CD4-positive, alpha-beta T cell treated with Interleukin-17A for 1 hour (primary cell): Measurements from ENCODE around the gene PTCH2.
A peak's percentile ranks its signal among the peaks of the same experiment; 100 is the strongest.
"Not testable (repeated sequence)": the region's sequence is repeated elsewhere in the genome, so short reads cannot be mapped to it uniquely, and the experiment has no call there.

ENCODE experiments used
- DNase-seq: peaks from one replicate; pipeline ENCODE4 v3.0.0-alpha.2; 2020

The PTCH2 gene

DNA sequence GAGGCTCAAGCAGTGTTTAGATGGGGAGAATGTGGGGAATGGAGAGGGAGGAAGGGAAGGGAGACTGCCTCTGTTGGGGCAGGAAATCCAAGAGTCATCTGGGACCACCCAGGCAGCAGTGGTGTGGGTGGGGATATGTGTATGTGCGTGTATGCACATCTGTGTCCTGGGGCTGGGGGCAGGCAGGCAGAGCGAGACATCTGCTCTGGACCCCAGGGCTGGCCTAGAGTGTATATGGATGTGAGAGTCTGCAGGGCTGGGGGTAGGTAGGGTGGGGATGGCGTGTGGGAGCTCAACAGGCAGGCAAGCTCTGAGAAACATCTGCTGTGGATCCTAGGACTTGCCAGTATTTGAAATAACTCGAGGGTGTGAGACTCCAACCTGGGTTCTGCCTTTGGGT is 3.5 kb downstream of the PTCH2 start:
- DNase-seq, result no peak

DNA sequence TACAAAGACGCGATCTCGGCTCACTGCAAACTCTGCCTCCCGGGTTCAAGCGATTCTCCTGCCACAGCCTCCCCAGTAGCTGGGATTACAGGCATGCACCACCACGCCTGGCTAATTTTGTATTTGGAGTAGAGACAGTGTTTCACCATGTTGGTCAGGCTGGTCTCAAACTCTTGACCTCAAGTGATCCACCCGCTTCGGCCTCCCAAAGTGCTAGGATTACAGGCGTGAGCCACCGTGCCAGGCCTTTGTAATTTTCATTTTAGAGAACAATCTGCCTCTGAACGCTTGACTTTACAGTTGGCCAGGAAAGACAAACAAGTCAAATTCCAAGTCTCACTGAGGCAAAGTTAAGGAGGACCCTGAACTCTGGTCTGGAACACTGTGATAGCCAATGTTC is 4.8 kb downstream of the PTCH2 start:
- not testable (repeated sequence) for DNase-seq

GRCh38 chr1:44835738-44836675 is 7.0 kb downstream of the PTCH2 start:
- peak; percentile 87 for DNase-seq

DNA sequence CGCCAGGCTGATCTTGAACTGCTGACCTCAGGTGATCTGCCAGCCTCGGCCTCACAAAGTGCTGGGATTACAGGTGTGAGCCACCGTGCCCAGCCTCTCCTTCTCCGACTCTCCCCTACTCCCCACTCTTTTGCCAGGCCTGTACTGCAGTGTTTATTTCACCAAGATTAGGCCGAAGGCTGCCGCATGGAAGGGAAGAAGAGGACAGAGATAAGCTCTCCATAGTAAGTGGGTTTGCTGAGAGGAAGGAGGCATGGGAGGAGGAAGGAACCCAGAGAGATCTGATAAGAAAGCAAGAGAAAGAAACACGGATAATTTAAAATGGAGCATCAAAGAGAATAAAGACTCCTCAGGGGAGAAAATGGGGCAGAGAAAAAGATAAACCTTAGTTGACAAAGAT is 8.7 kb downstream of the PTCH2 start:
- no peak for DNase-seq

DNA sequence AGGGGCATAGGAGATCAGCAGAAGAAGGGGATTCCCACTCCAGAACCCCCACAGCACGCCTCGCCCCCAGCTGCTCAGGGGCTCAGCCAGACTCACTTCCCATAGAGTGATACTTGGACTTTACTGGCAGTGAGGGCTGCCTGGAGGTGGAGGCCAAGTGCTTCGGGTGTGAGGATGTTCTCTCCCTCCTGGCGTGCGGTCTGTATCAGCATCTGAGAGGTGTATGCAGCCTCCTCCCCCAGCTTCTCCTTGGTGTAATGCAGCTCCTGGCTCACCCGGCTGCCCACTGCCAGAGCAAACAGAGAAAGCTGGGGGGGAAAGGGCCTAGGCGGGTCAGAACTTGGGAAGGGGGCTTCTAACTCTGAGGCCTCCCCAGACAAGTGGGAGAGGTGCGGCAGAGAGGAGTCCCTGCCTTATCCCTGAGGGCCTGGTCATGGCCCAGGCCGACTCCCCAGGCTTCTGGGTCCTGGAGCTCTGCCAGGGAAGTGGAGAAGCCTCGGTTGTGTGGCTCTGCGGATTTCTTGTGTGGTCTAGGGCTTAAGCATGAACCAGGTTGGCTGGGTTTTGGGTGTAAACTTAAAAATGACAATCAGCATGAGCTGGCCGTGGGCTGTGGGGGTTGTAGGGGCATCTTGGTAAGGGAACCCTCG is 10.9 kb downstream of the PTCH2 start:
- no peak for DNase-seq

DNA sequence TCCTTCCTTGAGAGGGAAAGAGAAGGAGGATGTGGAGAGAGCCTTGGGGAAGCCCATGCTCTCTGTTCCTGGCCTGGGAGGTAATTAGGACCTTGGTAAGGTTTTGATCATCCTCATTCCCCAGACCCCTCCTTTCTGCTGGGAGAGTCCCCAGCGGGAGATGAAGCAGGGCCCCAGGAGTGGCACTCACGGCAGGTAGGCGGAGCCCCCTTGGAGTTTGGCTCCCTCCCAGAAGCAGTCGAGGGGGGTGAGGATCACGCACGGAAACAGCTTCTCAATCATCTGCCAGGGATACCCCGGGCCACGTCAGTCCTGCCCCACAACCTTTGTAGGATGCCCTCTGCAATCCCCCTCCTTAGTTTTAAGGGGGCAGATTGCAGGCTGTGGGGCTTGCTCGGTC is 11.5 kb downstream of the PTCH2 start:
- no peak for DNase-seq

DNA sequence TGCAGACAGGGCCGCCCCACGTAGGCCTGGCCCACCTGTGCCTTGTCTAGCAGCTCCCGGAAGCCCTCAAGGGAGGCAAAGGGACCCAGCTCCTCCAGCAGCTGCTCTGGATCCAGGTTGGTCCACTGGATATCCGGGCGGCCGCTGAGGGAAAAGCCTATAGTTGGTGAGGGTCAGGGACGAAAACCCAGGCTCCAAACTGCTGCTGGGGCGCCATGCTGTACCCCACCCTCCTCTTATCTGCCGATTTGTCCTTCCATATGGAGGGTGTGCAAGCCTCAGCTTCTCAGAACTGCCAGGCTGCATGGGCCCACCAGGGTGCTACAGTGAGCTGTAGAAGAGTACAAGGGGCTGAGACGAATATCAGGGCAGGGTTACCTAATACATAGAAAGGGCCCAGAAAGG is 12.2 kb downstream of the PTCH2 start:
- no peak for DNase-seq

DNA sequence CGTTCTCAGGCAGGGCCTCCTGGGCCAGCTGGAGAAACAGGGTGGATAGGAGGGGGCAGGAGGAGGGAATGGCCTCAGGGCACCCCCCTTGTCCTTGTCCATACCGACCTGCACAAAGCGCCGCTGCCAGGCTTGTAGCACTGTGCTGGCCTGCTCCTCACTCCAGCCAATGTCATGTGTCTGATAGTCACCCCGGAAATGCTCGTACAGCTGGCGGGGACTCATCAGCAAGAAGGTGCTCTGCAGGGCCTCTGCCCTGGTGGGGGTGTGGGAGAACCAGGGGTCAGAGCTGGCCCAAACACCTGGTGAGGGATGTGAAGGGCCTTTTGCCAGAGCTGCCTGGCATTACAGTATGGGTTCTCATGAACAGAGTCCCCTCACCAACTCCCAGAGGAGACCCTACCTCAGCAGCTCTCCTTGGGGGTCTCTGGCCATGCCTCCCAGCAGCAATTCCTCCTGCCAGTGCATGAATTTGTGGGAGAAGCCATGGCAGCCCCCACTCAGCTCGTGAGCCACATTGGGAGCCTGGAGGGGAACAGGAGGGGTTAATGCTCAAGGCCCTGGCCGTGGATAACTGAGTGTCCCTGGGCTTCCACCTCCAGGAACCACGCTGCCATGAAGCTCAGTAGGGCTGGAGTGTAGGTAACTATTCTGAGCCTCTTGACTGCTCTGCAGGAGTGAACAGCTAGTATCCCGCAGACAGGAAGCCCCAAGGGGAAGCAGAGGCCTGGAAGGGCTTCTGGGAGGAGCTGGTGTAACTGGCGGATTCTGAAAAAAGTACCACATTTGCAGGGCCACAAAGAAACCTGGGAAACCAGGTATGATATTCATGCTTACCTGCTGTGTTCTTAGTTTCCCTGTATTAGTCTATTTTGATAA is 13.3 kb downstream of the PTCH2 start:
- DNase-seq, result no peak

DNA sequence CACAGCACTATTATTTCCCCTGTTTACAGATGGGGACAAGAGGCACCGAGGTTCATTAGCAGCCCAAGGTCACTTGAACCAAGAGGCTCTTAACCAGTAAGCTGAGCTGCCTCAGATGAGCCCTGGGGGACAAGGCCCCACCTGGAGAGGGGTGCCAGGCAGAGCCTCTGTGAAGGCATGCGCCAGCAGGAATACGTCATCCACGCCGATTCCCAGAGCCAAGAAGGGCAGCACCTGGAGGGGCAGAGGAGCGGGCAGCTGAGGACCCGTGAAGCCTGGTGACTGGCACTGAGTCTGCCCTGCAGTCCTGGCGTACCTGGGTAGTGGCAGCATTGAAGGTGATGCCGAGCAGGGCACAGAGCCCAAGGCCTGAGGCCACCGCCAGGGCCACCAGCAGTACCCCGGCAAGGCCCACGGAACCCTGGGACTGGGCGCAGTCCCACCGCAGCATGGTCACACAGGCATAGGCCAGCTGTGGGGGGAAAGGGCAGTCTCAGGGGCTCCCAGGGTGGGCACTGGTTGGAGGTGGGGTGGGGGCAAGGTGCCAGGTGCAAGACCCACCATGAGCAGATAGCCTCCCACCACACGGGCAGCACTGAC is 14.1 kb downstream of the PTCH2 start:
- no peak for DNase-seq

DNA sequence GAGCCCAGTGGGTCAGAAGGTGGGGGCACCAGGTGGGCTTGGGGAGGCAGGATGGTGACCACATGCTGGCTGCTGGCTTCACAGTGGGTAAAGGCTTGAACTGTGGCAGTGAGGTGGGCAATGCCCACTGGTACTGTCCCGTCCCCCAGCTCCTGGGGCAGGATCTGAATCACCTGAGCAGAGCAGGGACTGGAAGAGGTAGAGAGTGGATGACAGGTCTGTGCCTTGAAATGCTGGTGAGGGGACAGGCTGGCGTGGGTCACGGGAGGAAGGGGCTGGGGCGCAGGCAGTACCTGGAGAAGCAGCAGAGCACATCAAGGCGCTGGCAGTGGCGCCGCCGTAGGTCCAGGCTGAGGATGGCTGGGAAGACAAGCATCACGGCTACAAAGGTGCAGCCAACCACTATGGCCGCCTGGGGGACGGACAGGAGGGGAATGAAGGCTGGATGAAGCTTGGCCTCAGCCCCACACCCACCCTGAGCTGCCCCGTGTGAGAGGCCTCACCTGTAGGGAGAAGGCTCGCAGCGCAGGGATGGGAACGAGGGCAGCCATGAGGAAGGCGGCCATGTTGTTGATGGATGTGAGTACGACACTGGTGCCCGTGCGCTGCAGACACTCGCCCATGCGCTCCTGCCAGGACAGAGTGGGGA is 14.9 kb downstream of the PTCH2 start:
- DNase-seq, result no peak

DNA sequence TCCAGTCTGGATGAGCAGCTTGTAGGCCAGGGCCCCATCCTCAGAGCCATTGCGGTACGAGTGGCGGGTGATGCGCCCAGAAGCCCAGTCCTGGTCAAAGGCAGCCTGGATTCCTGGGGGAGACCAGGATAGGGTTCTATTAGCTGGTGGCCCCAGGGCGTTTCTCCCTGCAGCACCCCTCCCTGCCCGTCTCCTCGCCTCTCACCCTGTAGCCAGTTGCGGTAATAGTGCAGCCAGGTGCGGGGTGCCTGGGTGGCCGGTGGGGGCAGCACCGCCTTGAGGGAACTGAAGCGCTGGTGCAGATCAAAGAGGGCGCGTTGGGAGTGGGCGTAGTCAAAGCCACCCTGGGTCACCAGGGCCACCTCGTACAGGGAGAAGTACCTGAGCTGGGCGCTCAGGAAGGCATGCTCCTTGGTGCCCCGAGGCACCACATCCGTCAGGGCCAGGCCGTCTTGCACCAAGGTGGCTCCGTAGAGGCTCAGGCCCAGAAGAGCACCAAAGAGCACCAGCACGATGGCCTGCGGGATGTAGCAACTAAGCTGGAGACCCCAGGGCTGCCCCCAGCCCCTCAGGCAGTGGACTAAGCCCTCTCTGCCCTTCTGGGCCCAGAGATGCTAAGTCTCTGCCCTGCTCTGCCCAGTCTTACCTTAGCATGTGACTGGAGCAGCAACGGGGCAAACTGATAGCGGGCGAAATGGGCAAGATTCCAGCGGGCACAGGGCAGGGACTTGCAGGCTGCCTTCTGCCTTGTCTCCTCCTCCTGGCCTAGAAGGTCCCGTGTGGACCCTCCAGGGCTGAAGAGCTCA is 15.7 kb downstream of the PTCH2 start:
- DNase-seq, result no peak

DNA sequence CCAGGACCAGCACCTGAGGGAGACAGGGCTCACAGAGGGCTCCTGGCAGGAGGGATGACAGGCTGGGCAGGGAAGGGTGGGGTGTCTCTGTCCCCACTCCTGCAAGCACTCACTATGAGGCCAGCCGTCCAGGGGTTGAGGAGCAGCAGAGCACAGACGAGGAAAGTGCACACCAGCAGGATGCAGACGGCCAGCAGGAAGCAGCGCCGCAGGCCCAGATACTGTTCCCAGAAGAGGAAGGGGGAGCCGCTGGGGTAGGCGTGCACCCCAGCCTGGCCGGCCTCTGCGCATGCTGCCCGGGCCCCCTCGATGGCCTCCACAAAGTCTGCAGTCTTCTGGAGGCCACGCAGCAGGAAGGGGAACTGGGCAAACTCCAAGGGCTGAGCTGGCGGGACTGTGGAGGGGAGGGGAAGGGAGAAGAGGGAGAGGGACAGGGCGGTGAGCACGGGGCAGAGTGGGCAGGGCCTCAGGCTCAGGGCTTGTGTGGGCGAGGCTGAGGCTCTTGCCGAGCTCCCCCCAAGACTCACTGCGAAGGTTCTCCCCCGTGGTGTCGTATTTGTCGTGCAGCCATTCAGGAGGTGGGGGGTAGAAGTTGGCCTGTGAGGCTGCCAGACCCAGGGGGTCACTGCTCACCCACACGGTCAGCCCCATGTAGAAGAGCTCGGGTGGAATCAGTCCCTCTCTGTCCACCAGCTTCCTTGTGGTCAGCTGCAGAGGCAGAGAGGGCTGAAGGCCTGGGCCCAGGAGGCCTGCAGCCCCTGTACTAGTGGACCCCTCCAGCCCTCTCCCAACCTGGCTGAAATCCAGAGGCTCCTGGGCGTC is 16.5 kb downstream of the PTCH2 start:
- peak; percentile 9 for DNase-seq

- DNase-seq, result not testable (repeated sequence)
Observed at GRCh38 chr1:44824392-44824791, 18.7 kb downstream of the PTCH2 start.

DNA sequence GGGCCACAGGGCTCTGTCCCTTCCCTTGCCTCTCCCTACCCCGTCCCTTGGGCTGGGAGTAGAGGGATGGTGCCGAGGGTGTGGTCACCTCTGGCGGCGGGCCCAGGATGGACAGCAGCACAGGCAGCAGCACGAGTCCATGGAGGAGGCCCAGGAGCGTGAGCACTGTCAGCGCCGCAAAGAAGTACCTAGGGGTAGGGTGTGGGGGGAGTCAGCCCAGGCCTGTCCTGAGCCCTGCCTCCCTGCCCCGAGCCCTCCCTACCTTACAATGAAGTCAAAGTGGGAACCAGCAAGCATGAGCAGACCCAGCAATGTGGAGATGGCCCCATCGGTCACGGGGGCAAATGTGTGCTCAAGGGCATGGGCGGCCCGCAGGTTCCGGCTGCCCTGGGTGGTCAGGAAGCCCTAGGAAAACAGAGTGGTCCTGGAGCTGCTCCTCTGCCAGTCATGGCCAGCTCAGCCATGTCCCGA is 20.0 kb downstream of the PTCH2 start:
- DNase-seq, result no peak

GRCh38 chr1:44822131-44822701 is 20.8 kb downstream of the PTCH2 start:
- DNase-seq, result peak; percentile 14

GRCh38 chr1:44821240-44821715 is 21.8 kb downstream of the PTCH2 start:
- peak; percentile 17 for DNase-seq

DNA sequence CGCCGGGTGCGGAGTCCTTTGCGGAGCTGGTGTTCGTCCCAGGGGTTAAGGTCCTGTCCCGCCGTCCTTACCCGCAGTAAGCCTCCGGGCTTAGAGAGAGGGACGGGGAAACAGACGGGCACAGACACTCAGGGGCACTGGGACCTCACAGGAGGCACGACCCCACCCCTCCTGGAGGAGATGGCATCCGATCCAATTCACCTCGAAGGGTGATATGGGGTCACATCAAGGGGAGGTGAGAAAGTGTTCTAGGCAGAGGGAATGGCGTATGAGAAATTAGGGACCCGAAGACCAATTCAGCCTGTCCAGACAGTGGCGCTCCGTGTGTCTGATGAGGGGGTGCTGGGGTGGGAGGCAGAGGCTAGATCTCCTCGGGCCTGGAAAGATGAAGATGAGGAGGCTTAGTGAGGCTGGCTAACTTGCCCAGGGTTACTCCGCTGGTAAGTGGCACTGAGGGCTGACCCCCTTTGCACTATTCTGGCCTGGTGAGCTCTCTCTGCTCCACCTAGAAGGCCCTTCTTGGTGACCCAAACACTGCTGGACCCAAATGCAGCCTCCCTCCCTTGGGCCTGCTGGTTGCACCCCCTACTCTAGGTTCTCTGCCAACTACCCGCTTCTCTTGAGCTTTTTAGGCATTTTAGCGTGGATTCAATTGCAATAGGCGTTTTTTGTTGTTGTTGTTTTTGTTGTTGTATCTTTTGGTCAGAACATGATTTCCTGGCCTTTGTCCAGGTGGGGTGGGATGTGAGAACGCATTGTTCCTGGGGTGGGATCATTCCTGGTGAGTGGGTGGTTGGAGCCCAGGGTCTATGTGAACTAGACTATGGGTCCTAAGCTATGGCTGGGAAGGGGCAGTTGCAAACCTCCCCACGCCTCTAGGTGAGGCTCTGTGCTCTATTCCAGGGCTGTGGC is 22.5 kb downstream of the PTCH2 start:
- DNase-seq, result peak; percentile 21

- DNase-seq, result peak; percentile 90
Observed at GRCh38 chr1:44819608-44820327, 23.3 kb downstream of the PTCH2 start.
